ENCODE measurements around the gene NDUFV1. TPM values are rescaled to one million over a fixed set of nuclear protein-coding genes. Genes with fewer than 3 reads are reported as not detected.

NDUFV1 gene
- total RNA-seq, 1 experiment from 2014 or later, result 242 TPM

DNA sequence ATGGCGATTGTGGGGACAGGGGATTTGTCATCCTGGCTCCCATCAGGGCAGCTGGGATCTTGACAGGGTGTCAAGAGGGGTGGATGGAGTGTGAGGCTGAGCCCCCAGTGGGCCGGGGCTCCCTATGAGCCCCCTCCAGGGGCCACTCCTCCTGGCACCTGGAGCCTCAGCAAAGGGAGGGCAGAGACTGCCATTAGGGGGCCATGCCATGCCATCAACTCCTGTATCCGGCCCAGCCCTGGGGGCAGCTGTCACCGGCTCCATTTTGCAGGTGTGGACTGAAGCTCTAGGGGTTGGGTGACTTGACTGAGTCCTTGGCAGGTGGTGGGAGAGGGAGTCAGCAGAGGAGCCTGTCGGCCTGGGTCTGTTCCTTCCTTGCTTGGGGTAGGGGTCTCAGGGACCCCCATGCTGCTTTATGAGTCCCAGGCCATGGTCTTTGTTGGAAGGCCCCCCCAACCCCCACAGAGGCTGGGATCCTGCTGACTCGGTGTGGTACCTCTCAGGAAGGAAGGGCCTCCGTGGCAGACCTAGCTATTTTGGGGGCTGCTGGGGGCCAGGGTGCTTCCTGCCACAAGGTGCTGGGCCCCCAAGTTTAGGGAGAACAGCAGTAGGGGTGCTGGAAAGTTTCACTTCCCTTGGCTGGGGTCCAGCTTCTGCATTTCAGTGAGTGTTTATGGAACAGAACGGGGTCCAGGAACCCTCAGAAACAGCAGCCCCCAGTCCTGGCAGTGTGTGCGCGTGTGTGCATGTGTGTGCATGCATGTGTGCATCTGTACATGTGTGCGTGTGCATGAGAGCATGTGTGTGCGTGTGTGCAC is 42.3 kb downstream of the NDUFV1 start:
- TF ChIP-seq POLR2A (IDR thresholded peaks at IDR 0.05; ENCODE audit: borderline replicate concordance, extremely low read depth, insufficient read depth, insufficient read length), result no peak
- TF ChIP-seq, protein P1, sequence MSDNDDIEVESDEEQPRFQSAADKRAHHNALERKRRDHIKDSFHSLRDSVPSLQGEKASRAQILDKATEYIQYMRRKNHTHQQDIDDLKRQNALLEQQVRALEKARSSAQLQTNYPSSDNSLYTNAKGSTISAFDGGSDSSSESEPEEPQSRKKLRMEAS (IDR thresholded peaks at IDR 0.05), result no peak
- TF ChIP-seq SP1 (IDR thresholded peaks at IDR 0.05; ENCODE audit: low read depth), result no peak
- no peak for TF ChIP-seq CEBPB (IDR thresholded peaks at IDR 0.05; ENCODE audit: low read depth)
- no peak for TF ChIP-seq EZH2 (IDR thresholded peaks at IDR 0.05)
- TF ChIP-seq, protein P2, sequence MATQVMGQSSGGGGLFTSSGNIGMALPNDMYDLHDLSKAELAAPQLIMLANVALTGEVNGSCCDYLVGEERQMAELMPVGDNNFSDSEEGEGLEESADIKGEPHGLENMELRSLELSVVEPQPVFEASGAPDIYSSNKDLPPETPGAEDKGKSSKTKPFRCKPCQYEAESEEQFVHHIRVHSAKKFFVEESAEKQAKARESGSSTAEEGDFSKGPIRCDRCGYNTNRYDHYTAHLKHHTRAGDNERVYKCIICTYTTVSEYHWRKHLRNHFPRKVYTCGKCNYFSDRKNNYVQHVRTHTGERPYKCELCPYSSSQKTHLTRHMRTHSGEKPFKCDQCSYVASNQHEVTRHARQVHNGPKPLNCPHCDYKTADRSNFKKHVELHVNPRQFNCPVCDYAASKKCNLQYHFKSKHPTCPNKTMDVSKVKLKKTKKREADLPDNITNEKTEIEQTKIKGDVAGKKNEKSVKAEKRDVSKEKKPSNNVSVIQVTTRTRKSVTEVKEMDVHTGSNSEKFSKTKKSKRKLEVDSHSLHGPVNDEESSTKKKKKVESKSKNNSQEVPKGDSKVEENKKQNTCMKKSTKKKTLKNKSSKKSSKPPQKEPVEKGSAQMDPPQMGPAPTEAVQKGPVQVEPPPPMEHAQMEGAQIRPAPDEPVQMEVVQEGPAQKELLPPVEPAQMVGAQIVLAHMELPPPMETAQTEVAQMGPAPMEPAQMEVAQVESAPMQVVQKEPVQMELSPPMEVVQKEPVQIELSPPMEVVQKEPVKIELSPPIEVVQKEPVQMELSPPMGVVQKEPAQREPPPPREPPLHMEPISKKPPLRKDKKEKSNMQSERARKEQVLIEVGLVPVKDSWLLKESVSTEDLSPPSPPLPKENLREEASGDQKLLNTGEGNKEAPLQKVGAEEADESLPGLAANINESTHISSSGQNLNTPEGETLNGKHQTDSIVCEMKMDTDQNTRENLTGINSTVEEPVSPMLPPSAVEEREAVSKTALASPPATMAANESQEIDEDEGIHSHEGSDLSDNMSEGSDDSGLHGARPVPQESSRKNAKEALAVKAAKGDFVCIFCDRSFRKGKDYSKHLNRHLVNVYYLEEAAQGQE (IDR thresholded peaks at IDR 0.05; ENCODE audit: low read depth), result no peak
- no peak for TF ChIP-seq POLR2AphosphoS5 (IDR thresholded peaks at IDR 0.05; ENCODE audit: low read depth, low read length)
- TF ChIP-seq, protein P3, sequence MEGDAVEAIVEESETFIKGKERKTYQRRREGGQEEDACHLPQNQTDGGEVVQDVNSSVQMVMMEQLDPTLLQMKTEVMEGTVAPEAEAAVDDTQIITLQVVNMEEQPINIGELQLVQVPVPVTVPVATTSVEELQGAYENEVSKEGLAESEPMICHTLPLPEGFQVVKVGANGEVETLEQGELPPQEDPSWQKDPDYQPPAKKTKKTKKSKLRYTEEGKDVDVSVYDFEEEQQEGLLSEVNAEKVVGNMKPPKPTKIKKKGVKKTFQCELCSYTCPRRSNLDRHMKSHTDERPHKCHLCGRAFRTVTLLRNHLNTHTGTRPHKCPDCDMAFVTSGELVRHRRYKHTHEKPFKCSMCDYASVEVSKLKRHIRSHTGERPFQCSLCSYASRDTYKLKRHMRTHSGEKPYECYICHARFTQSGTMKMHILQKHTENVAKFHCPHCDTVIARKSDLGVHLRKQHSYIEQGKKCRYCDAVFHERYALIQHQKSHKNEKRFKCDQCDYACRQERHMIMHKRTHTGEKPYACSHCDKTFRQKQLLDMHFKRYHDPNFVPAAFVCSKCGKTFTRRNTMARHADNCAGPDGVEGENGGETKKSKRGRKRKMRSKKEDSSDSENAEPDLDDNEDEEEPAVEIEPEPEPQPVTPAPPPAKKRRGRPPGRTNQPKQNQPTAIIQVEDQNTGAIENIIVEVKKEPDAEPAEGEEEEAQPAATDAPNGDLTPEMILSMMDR (IDR thresholded peaks at IDR 0.05 in 2 of 3, conservative IDR thresholded peaks at IDR 0.05 in 1 of 3; ENCODE audit: borderline replicate concordance in 1 of 3, insufficient read depth in 1 of 3, low read depth in 2 of 3, low read length in 2 of 3), result no peak
- TF ChIP-seq SIN3A (IDR thresholded peaks at IDR 0.05; ENCODE audit: low read depth), result no peak
- TF ChIP-seq ZFX (IDR thresholded peaks at IDR 0.05), result no peak
- TF ChIP-seq RAD21 (IDR thresholded peaks at IDR 0.05; ENCODE audit: low read depth), result no peak
- TF ChIP-seq TCF7L2 (IDR thresholded peaks at IDR 0.05; ENCODE audit: borderline replicate concordance, extremely low read depth, insufficient read depth, insufficient read length), result no peak
- no peak for TF ChIP-seq ELF1 (IDR thresholded peaks at IDR 0.05; ENCODE audit: borderline replicate concordance, low read depth)
- no peak for TF ChIP-seq EGR1 (IDR thresholded peaks at IDR 0.05; ENCODE audit: low read depth)
- no peak for TF ChIP-seq CBX3 (IDR thresholded peaks at IDR 0.05; ENCODE audit: low read depth)
- TF ChIP-seq, protein P4, sequence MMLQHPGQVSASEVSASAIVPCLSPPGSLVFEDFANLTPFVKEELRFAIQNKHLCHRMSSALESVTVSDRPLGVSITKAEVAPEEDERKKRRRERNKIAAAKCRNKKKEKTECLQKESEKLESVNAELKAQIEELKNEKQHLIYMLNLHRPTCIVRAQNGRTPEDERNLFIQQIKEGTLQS (IDR thresholded peaks at IDR 0.05), result no peak
- intact Hi-C loops (cut with micrococcal nuclease), result loop anchor here (10.0 kb wide), 1 partner anchor 156 kb away; no protein-coding TSS in a partner anchor
- Histone ChIP-seq H3K36me3 (ENCODE audit: control insufficient read depth in 1 of 2, insufficient read depth in 2 of 2, low read length in 2 of 2) (no peaks in the 10 kb centered on the region), H3K79me2 (ENCODE audit: insufficient read depth, low read length) (no peaks in the 10 kb centered on the region), H3K9ac (ENCODE audit: low read length) (no peak overlapping the region), H2AFZ (ENCODE audit: low read depth, low read length, poor library complexity, severe bottlenecking) (no peak overlapping the region), H4K20me1 (ENCODE audit: insufficient read depth) (no peaks in the 10 kb centered on the region), H3K4me2 (ENCODE audit: low read length) (no peak overlapping the region), H3K4me3 (replicated peaks in 1 of 2; ENCODE audit: low read depth in 1 of 2, low read length in 2 of 2) (no peak overlapping the region), H3K4me1 (ENCODE audit: control insufficient read depth in 1 of 2, insufficient read depth in 2 of 2, low read length in 2 of 2) (peaks cover 2 to 17% of the 10 kb centered on the region in 2 experiments; a peak in 3 of 4 replicates), H3K9me3 (ENCODE audit: control insufficient read depth in 1 of 2, insufficient read depth in 1 of 2, low read depth in 1 of 2, low read length in 2 of 2) (no peaks in the 10 kb centered on the region), H3K27me3 (ENCODE audit: insufficient read depth, low read length) (no peaks in the 10 kb centered on the region), H3K27ac (ENCODE audit: low read depth, low read length) (no peak overlapping the region), H3K9me2 (ENCODE audit: insufficient read depth) (no peaks in the 10 kb centered on the region)
- ChIA-PET RAD21 (ENCODE audit: low non-redundant PET in 1 of 2, low total read pairs in 2 of 2, uncharacterized antibody in 2 of 2, unreplicated experiment in 2 of 2) (no interaction called here), CTCF (interaction anchor here (0.8 to 2.0 kb wide), 2 partner anchors 11 to 35 kb away, joined by 3 to 10 read pairs; no protein-coding TSS in a partner anchor), POLR2A (no interaction called here)
- no TSS peak for BruUV-seq (replicated peaks)
- DNase-seq (ENCODE audit: low read depth, low spot score) (no peak), ATAC-seq (no peak)

All from HCT116 (cell line).